B cell (primary cell): ENCODE results near the gene SPRY4. TPM values are rescaled to one million over a fixed set of nuclear protein-coding genes. Genes with fewer than 3 reads are reported as not detected.

Experiments used
- ATAC-seq: fragments of 200-7000 bp; cut with Tn5 transposase; one replicate; pipeline ENCODE4 v1.10.0; 2021; ENCODE audit warnings: low read depth, mild to moderate bottlenecking, moderate number of reproducible peaks, moderate library complexity
- CTCF ChIA-PET: fragments of 350-600 bp; sonication (Branson Sonifier 250); formaldehyde crosslinking; loops from one replicate; lab custom pipeline; 2021; ENCODE audit warnings: antibody characterized with exemption, inconsistent platforms; lab: Charles Lee
- POLR2A ChIA-PET: fragments of 350-600 bp; sonication (Branson Sonifier 250); formaldehyde crosslinking; loops from one replicate; lab custom pipeline; 2021; ENCODE audit warnings: antibody characterized with exemption; lab: Charles Lee
- DNase-seq: peaks from one replicate; pipeline ENCODE4 v3.0.0; 2013
- H2AFZ ChIP-seq: 2 replicates; pipeline ENCODE4 v1.6.1; 2012; ENCODE audit warnings: mild to moderate bottlenecking, low read depth, low read length; ENCODE audit not compliant: insufficient read depth, poor library complexity, severe bottlenecking
- H3K27ac ChIP-seq, 2 donors: 1 replicate in 1 of 2; 2 replicates in 1 of 2; pipeline ENCODE4 v1.5.1; 2012 to 2013; ENCODE audit warnings: low read length in 2 of 2, mild to moderate bottlenecking in 2 of 2, moderate library complexity in 1 of 2
- H3K27me3 ChIP-seq, 4 experiments: fragments of 200-600 bp in 1 of 4; sonication (generic) in 1 of 4; replicated peaks in 1 of 4; 1 replicate in 2 of 4; 2 replicates in 2 of 4; pipeline versions ENCODE4 v1.6.1 to v1.7.0; 2013 to 2016; ENCODE audit warnings: low read length in 3 of 4, mild to moderate bottlenecking in 2 of 4, mixed read lengths in 1 of 4, moderate library complexity in 1 of 4; ENCODE audit not compliant: insufficient read depth in 4 of 4, control insufficient read depth in 3 of 4; ENCODE audit errors: control extremely low read depth in 1 of 4
- H3K36me3 ChIP-seq, 2 experiments: replicated peaks in 1 of 2; 1 replicate in 1 of 2; 2 replicates in 1 of 2; pipeline versions ENCODE4 v1.6.1 to v1.7.1; 2013; ENCODE audit warnings: low read length in 1 of 2; ENCODE audit not compliant: insufficient read depth in 2 of 2, control insufficient read depth in 1 of 2; ENCODE audit errors: control extremely low read depth in 1 of 2, extremely low read depth in 1 of 2
- H3K4me1 ChIP-seq, 2 donors: fragments of 200-600 bp in 1 of 2; sonication (generic) in 1 of 2; 1 replicate in 1 of 2; 2 replicates in 1 of 2; pipeline versions ENCODE4 v1.5.1 to v1.6.1; 2013 to 2017; ENCODE audit warnings: low read length in 2 of 2; ENCODE audit not compliant: control insufficient read depth in 2 of 2, insufficient read depth in 2 of 2
- H3K4me2 ChIP-seq: replicated peaks from 2 replicates; pipeline ENCODE3; 2012; ENCODE audit warnings: mild to moderate bottlenecking, low read depth, low read length; ENCODE audit not compliant: poor library complexity, severe bottlenecking
- H3K4me3 ChIP-seq, 5 experiments: fragments of 200-600 bp in 1 of 5; sonication (generic) in 1 of 5; 1 replicate in 3 of 5; 2 replicates in 2 of 5; pipeline versions ENCODE4 v1.5.1 to v1.7.0; 2011 to 2016; ENCODE audit warnings: low read length in 4 of 5, mild to moderate bottlenecking in 4 of 5, low read depth in 2 of 5, control low read depth in 1 of 5, moderate library complexity in 1 of 5; ENCODE audit not compliant: insufficient read depth in 1 of 5; ENCODE audit errors: control extremely low read depth in 1 of 5, extremely low read depth in 1 of 5
- H3K79me2 ChIP-seq: fragments of 200-600 bp; sonication (generic); one replicate; pipeline ENCODE4 v1.6.0; 2016; ENCODE audit warnings: low read length; ENCODE audit not compliant: control insufficient read depth, insufficient read depth
- H3K9ac ChIP-seq: fragments of 200-600 bp; sonication (generic); 2 replicates; pipeline ENCODE4 v1.6.1; 2017; ENCODE audit warnings: mild to moderate bottlenecking, low read length, moderate library complexity
- H3K9me3 ChIP-seq, 3 donors: one replicate each; pipeline versions ENCODE4 v1.6.1 to v1.7.1; 2013; ENCODE audit warnings: low read length in 2 of 3; ENCODE audit not compliant: control insufficient read depth in 2 of 3, insufficient read depth in 1 of 3; ENCODE audit errors: control extremely low read depth in 1 of 3
- H4K20me1 ChIP-seq: 2 replicates; pipeline ENCODE4 v1.6.0; 2012; ENCODE audit warnings: mild to moderate bottlenecking, low read length; ENCODE audit not compliant: insufficient read depth, control insufficient read depth, poor library complexity, severe bottlenecking
- H3K27ac Mint-ChIP-seq: one replicate; pipeline ENCODE4 v1.8.0; 2021; ENCODE audit warnings: mixed read lengths
- H3K27me3 Mint-ChIP-seq: one replicate; pipeline ENCODE4 v1.8.0; 2021; ENCODE audit warnings: mixed read lengths
- H3K4me1 Mint-ChIP-seq: one replicate; pipeline ENCODE4 v1.8.0; 2021; ENCODE audit warnings: mixed read lengths
- H3K4me3 Mint-ChIP-seq: one replicate; pipeline ENCODE4 v1.8.0; 2021; ENCODE audit warnings: mixed read lengths
- H3K9me3 Mint-ChIP-seq: one replicate; pipeline ENCODE4 v1.8.0; 2022; ENCODE audit warnings: mixed read lengths; ENCODE audit not compliant: insufficient read depth
- CTCF ChIP-seq: fragments of 200-600 bp; IDR thresholded peaks from one replicate; pipeline ENCODE4 v1.8.0; 2022; ENCODE audit warnings: antibody characterized with exemption, mild to moderate bottlenecking
- EZH2 ChIP-seq: IDR thresholded peaks from 2 replicates; pipeline ENCODE4 v1.6.1; 2012; ENCODE audit warnings: borderline replicate concordance, low read depth, mild to moderate bottlenecking, moderate library complexity, low read length; ENCODE audit not compliant: insufficient read depth, poor library complexity, severe bottlenecking
- WGBS: methylation state at CpG from one replicate; pipeline ENCODE4 v1.1.5; 2013; ENCODE audit warnings: missing lambda C conversion rate; ENCODE audit not compliant: insufficient coverage; 5-methylcytosine and 5-hydroxymethylcytosine counted together
- intact Hi-C: fragments of 100-400 bp; cut with micrococcal nuclease; formaldehyde crosslinking; loops from one replicate; pipeline ENCODE4 v1.10.0; 2022
- polyA plus RNA-seq: library from polyadenylated mRNA; depleted of rRNA; stranded (reverse); fragments of >200 nt; gene quantifications from 2 replicates; pipeline ENCODE4 v1.2.3, GENCODE V29; 2012
- total RNA-seq, 2 donors: library from RNA; stranded (reverse); fragments of 120-200 nt in 1 of 2; gene quantifications; 1 replicate in 1 of 2; 2 replicates in 1 of 2; pipeline versions ENCODE4 v1.2.3 to v1.2.4, GENCODE V29; 2013 to 2022

SPRY4 gene
- total and polyA plus RNA-seq, 2 donors (not counting 1 experiment from before 2014, with no cell fraction given), result 0.06 TPM; not detected in 1

DNA sequence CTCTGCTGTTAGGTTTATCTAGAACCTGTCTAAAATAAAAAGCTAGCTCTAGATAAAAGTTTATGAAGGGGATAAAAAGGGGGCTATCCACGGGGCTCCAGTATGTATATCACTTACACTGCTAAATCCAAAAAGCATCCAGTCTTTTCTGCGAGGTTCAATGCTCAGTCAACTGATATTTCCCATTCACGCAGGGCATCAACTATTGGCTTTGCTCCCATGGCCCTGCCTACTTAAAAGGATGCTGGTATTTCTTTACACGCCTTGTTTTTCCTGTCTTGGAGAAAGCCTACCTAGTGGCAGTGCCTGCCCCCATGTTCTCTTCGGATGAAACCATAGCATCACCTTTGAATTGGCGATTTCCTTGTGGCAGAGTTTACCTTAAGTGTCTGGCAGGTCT is 8.1 kb downstream of the SPRY4 start:
- Histone ChIP-seq H3K9me3 (no peaks in the 10 kb centered on the region), H3K4me2 (peak overlapping the region; percentile 51), H3K27ac (no peak overlapping the region), H3K4me3 (no peak overlapping the region), H3K79me2 (no peaks in the 10 kb centered on the region), H3K4me1 (peaks cover 21 to 53% of the 10 kb centered on the region in 2 donors), H3K9ac (no peak overlapping the region), H2AFZ (no peak overlapping the region), H3K27me3 (peaks cover 0 to 41% (median 11%) of the 10 kb centered on the region in 4 experiments), H3K36me3 (no peaks in the 10 kb centered on the region), H4K20me1 (no peaks in the 10 kb centered on the region)
- Mint-ChIP-seq H3K4me1 (peaks cover 36% of the 10 kb centered on the region), H3K27me3 (peaks cover 42% of the 10 kb centered on the region), H3K4me3 (no peak overlapping the region), H3K9me3 (no peaks in the 10 kb centered on the region), H3K27ac (no peak overlapping the region)
- ChIA-PET CTCF (no interaction called here), POLR2A (no interaction called here)
- intact Hi-C loops, result no loop called here
- WGBS, result 81% methylated on average over 5 of the region's 6 CpGs
- TF ChIP-seq CTCF (no peak), EZH2 (no peak)
- no peak for DNase-seq
- no peak for ATAC-seq

GRCh38 chr5:142316051-142316450 is 8.8 kb downstream of the SPRY4 start:
- intact Hi-C loops, result no loop called here
- DNase-seq (no peak), ATAC-seq (no peak)
- peaks cover 36% of the 10 kb centered on the region for H3K27me3 Mint-ChIP-seq
- ChIA-PET POLR2A (no interaction called here), CTCF (interaction anchor here (0.9 kb wide), 1 partner anchor 434 kb away, joined by 3 read pairs; no protein-coding TSS in a partner anchor)
- Histone ChIP-seq H3K36me3 (no peaks in the 10 kb centered on the region), H3K27ac (no peak overlapping the region), H3K4me3 (peak overlapping the region in 1 of 5 experiments; percentile 7), H4K20me1 (no peaks in the 10 kb centered on the region), H3K27me3 (peaks cover 0 to 35% (median 7%) of the 10 kb centered on the region in 4 experiments), H3K79me2 (no peaks in the 10 kb centered on the region), H3K9me3 (no peaks in the 10 kb centered on the region), H3K4me1 (peaks cover 21 to 50% of the 10 kb centered on the region in 2 donors), H3K4me2 (peak overlapping the region; percentile 51), H2AFZ (no peak overlapping the region), H3K9ac (no peak overlapping the region)
- 8% methylated on average over 4 of the region's 4 CpGs for WGBS
- H3K27ac Mint-ChIP-seq, result no peak overlapping the region
- no peak for TF ChIP-seq EZH2
- no peak for TF ChIP-seq CTCF
- peak overlapping the region; percentile 24 for H3K4me3 Mint-ChIP-seq
- H3K4me1 Mint-ChIP-seq, result peaks cover 36% of the 10 kb centered on the region
- H3K9me3 Mint-ChIP-seq, result no peaks in the 10 kb centered on the region
